OCI-LY1 (cell line): ENCODE measurements around the gene CSNK1D.
A peak's percentile ranks its signal among the peaks of the same experiment; 100 is the strongest.

Source experiments
- H2AFZ ChIP-seq: fragments of 200-600 bp; sonication (generic), shearing (Covaris generic); 2 replicates; pipeline ENCODE4 v1.6.0; 2014; ENCODE audit warnings: antibody characterized with exemption, mild to moderate bottlenecking, low read length
- H3F3A ChIP-seq: fragments of 200-600 bp; sonication (generic), shearing (Covaris generic); 2 replicates; pipeline ENCODE4 v1.6.0; 2014; ENCODE audit warnings: mild to moderate bottlenecking, antibody characterized with exemption, low read length, moderate library complexity; ENCODE audit not compliant: insufficient read depth
- H3K27ac ChIP-seq: fragments of 200-600 bp; sonication (generic); 2 replicates; pipeline ENCODE4 v1.5.1; 2014; ENCODE audit warnings: low read length, mixed run types, mild to moderate bottlenecking, low read depth; ENCODE audit not compliant: poor library complexity, severe bottlenecking
- H3K27me3 ChIP-seq: fragments of 200-600 bp; sonication (generic); 2 replicates; pipeline ENCODE4 v1.6.0; 2014; ENCODE audit warnings: antibody characterized with exemption, mild to moderate bottlenecking, low read length, moderate library complexity; ENCODE audit not compliant: insufficient read depth
- H3K36me3 ChIP-seq: fragments of 200-600 bp; sonication (generic); 2 replicates; pipeline ENCODE4 v1.6.1; 2014; ENCODE audit warnings: mild to moderate bottlenecking, antibody characterized with exemption, low read length, moderate library complexity, mixed read lengths; ENCODE audit not compliant: insufficient read depth
- H3K4me1 ChIP-seq: fragments of 200-600 bp; sonication (generic); 2 replicates; pipeline ENCODE4 v1.5.1; 2014; ENCODE audit warnings: mild to moderate bottlenecking, low read length, moderate library complexity; ENCODE audit not compliant: insufficient read depth, severe bottlenecking
- H3K4me2 ChIP-seq: fragments of 200-600 bp; sonication (generic), shearing (Covaris generic); 2 replicates; pipeline ENCODE4 v1.6.1; 2014; ENCODE audit warnings: low read length
- H3K4me3 ChIP-seq: fragments of 200-600 bp; sonication (generic); 2 replicates; pipeline ENCODE4 v1.5.1; 2014; ENCODE audit warnings: low read length, low read depth, mild to moderate bottlenecking, mixed read lengths; ENCODE audit not compliant: poor library complexity, severe bottlenecking
- H3K79me2 ChIP-seq: fragments of 200-600 bp; shearing (Covaris generic); 2 replicates; pipeline ENCODE4 v1.6.1; 2016; ENCODE audit warnings: mixed run types, low read length, mixed read lengths; ENCODE audit not compliant: insufficient read depth
- H3K9ac ChIP-seq: fragments of 200-600 bp; sonication (generic), shearing (Covaris generic); 2 replicates; pipeline ENCODE4 v1.6.1; 2014; ENCODE audit warnings: mild to moderate bottlenecking, low read length, mixed read lengths
- H3K9me2 ChIP-seq: fragments of 200-600 bp; sonication (generic), shearing (Covaris generic); 2 replicates; pipeline ENCODE4 v1.6.1; 2014; ENCODE audit warnings: low read depth, mild to moderate bottlenecking, low read length, mixed read lengths
- H3K9me3 ChIP-seq: fragments of 200-600 bp; shearing (Covaris generic); 2 replicates; pipeline ENCODE4 v1.6.1; 2014; ENCODE audit warnings: low read length, mixed read lengths
- H4K20me1 ChIP-seq: fragments of 200-600 bp; sonication (generic), shearing (Covaris generic); 2 replicates; pipeline ENCODE4 v1.6.0; 2016; ENCODE audit warnings: mild to moderate bottlenecking, low read length; ENCODE audit not compliant: insufficient read depth
- CTCF ChIP-seq: fragments of 200-600 bp; sonication (generic), shearing (Covaris generic); IDR thresholded peaks from 2 replicates; pipeline ENCODE4 v1.5.1; 2017; ENCODE audit warnings: mild to moderate bottlenecking, antibody characterized with exemption, low read length, moderate library complexity, mixed read lengths
- EZH2 ChIP-seq: fragments of 200-600 bp; sonication (generic), shearing (Covaris generic); IDR thresholded peaks from 2 replicates; pipeline ENCODE4 v1.8.0; 2017; ENCODE audit warnings: borderline replicate concordance, mixed run types, mild to moderate bottlenecking, antibody characterized with exemption, low read length, moderate library complexity, mixed read lengths

The CSNK1D gene

GRCh38 chr17:82280537-82280936 is 7.0 kb upstream of the CSNK1D start:
- Histone ChIP-seq H4K20me1 (no peaks in the 10 kb centered on the region), H3K9me2 (no peaks in the 10 kb centered on the region), H3F3A (no peaks in the 10 kb centered on the region), H3K27me3 (no peaks in the 10 kb centered on the region; the same call in none of the 2 replicates), H3K4me3 (no peak overlapping the region), H3K36me3 (no peaks in the 10 kb centered on the region), H3K4me2 (no peak overlapping the region), H3K9me3 (no peaks in the 10 kb centered on the region), H2AFZ (no peak overlapping the region), H3K27ac (no peak overlapping the region), H3K9ac (no peak overlapping the region), H3K79me2 (no peaks in the 10 kb centered on the region), H3K4me1 (peaks cover 15% of the 10 kb centered on the region)
- TF ChIP-seq EZH2 (no peak), CTCF (no peak)

GRCh38 chr17:82278786-82279391 is 5.4 kb upstream of the CSNK1D start:
- H3F3A ChIP-seq, result no peaks in the 10 kb centered on the region
- H3K36me3 ChIP-seq, result no peaks in the 10 kb centered on the region
- H3K9ac ChIP-seq, result no peak overlapping the region; the same call in 1 of the 2 replicates
- TF ChIP-seq EZH2 (no peak), CTCF (no peak)
- H3K27ac ChIP-seq, result no peak overlapping the region
- H4K20me1 ChIP-seq, result no peaks in the 10 kb centered on the region
- H3K9me2 ChIP-seq, result no peaks in the 10 kb centered on the region
- H2AFZ ChIP-seq, result peak overlapping the region; percentile 18; the same call in 1 of the 2 replicates
- H3K79me2 ChIP-seq, result no peaks in the 10 kb centered on the region
- H3K4me1 ChIP-seq, result peaks cover 32% of the 10 kb centered on the region
- H3K9me3 ChIP-seq, result no peaks in the 10 kb centered on the region
- peak overlapping the region; percentile 8 for H3K4me2 ChIP-seq
- H3K27me3 ChIP-seq, result peaks cover 9% of the 10 kb centered on the region
- no peak overlapping the region for H3K4me3 ChIP-seq

- Histone ChIP-seq H3K4me3 (no peak overlapping the region), H3K4me2 (no peak overlapping the region)
Observed at GRCh38 chr17:82278308-82278707, 4.8 kb upstream of the CSNK1D start.

GRCh38 chr17:82277851-82278250 is 4.4 kb upstream of the CSNK1D start:
- H3K9me2 ChIP-seq, result no peaks in the 10 kb centered on the region
- H3K27ac ChIP-seq, result no peak overlapping the region
- no peak overlapping the region for H2AFZ ChIP-seq
- peaks cover 35% of the 10 kb centered on the region for H3K4me1 ChIP-seq
- no peak overlapping the region for H3K4me3 ChIP-seq
- H3K79me2 ChIP-seq, result no peaks in the 10 kb centered on the region; the same call in 1 of the 2 replicates
- H3K4me2 ChIP-seq, result no peak overlapping the region
- no peak for TF ChIP-seq CTCF
- no peak for TF ChIP-seq EZH2
- no peaks in the 10 kb centered on the region for H3F3A ChIP-seq
- no peak overlapping the region for H3K9ac ChIP-seq
- peaks cover 9% of the 10 kb centered on the region for H3K27me3 ChIP-seq
- H4K20me1 ChIP-seq, result no peaks in the 10 kb centered on the region
- H3K9me3 ChIP-seq, result no peaks in the 10 kb centered on the region
- no peaks in the 10 kb centered on the region for H3K36me3 ChIP-seq

More at GRCh38 chr17:82278308-82278707, 4.8 kb upstream of the CSNK1D start:
- Histone ChIP-seq H3K27me3 (peaks cover 9% of the 10 kb centered on the region), H3K9me2 (no peaks in the 10 kb centered on the region), H3F3A (no peaks in the 10 kb centered on the region), H3K36me3 (no peaks in the 10 kb centered on the region), H3K79me2 (no peaks in the 10 kb centered on the region), H3K27ac (no peak overlapping the region), H3K4me1 (peaks cover 35% of the 10 kb centered on the region), H4K20me1 (no peaks in the 10 kb centered on the region), H3K9me3 (no peaks in the 10 kb centered on the region), H2AFZ (no peak overlapping the region), H3K9ac (no peak overlapping the region)
- TF ChIP-seq EZH2, result no peak
